NCI-H128 (cell line): ENCODE results near the gene FAM222A.
A peak's percentile ranks its signal among the peaks of the same experiment; 100 is the strongest.

Source experiments
- DNase-seq: peaks from one replicate; lab custom pipeline; 2025; ENCODE audit not compliant: unreplicated experiment; lab: John Stamatoyannopoulos, UW

Gene FAM222A

GRCh38 chr12:109770861-109771670 is 57.4 kb downstream of the FAM222A start:
- DNase-seq, result no peak

- DNase-seq, result no peak
Measured at GRCh38 chr12:109771746-109772621, 58.4 kb downstream of the FAM222A start.

- DNase-seq, result no peak
Measured at GRCh38 chr12:109772622-109773321, 59.1 kb downstream of the FAM222A start.

- no peak for DNase-seq
Measured at GRCh38 chr12:109773384-109774011, 59.9 kb downstream of the FAM222A start.

- peak; percentile 5 for DNase-seq
Measured at GRCh38 chr12:109775172-109775881, 61.7 kb downstream of the FAM222A start.

- no peak for DNase-seq
Measured at GRCh38 chr12:109776624-109777023, 63.0 kb downstream of the FAM222A start.

GRCh38 chr12:109777544-109777943 is 63.9 kb downstream of the FAM222A start:
- no peak for DNase-seq

GRCh38 chr12:109778684-109779083 is 65.1 kb downstream of the FAM222A start:
- no peak for DNase-seq

- DNase-seq, result no peak
Measured at GRCh38 chr12:109779382-109779781, 65.8 kb downstream of the FAM222A start.

- no peak for DNase-seq
Measured at GRCh38 chr12:109781668-109782325, 68.2 kb downstream of the FAM222A start.

GRCh38 chr12:109782326-109782703 is 68.7 kb downstream of the FAM222A start:
- DNase-seq, result no peak

- DNase-seq, result no peak
Measured at GRCh38 chr12:109783135-109783964, 69.7 kb downstream of the FAM222A start.

- DNase-seq, result no peak
Measured at GRCh38 chr12:109783965-109784244, 70.3 kb downstream of the FAM222A start.

GRCh38 chr12:109785854-109786253 is 72.2 kb downstream of the FAM222A start:
- DNase-seq, result no peak

- DNase-seq, result no peak
Measured at GRCh38 chr12:109786799-109787198, 73.2 kb downstream of the FAM222A start.

GRCh38 chr12:109789526-109790048 is 76.0 kb downstream of the FAM222A start:
- no peak for DNase-seq

- no peak for DNase-seq
Measured at GRCh38 chr12:109792992-109793391, 79.4 kb downstream of the FAM222A start.

- no peak for DNase-seq
Measured at GRCh38 chr12:109793411-109793810, 79.8 kb downstream of the FAM222A start.
